Stimulated activated CD4-positive, alpha-beta T cell treated with anti-CD3 and anti-CD28 coated beads, Interleukin-4, amount 100 ng/mL, for 4 hours (primary cell): ENCODE measurements around the gene ENKUR.

Source experiments
- DNase-seq, 2 experiments: peaks; one replicate each; pipeline ENCODE4 v3.0.0-alpha.2; 2020

Gene ENKUR

GRCh38 chr10:25015828-25016375, at the start of gene ENKUR:
Gene ENKUR, minus strand, starts transcription at chr10:25016158. Its CDS starts 222 bp downstream, at chr10:25015936.
- peak; percentile 91 to 93 for DNase-seq

GRCh38 chr10:25064401-25064800, 48.4 kb upstream of the ENKUR start:
- no peak for DNase-seq

GRCh38 chr10:25063644-25064043, 47.7 kb upstream of the ENKUR start:
- DNase-seq: no peak

- no peak for DNase-seq
These were observed 47.2 kb upstream of the ENKUR start for GRCh38 chr10:25063157-25063556.

GRCh38 chr10:25061711-25062449, 45.9 kb upstream of the ENKUR start:
- no peak for DNase-seq

- no peak for DNase-seq
These were observed 45.2 kb upstream of the ENKUR start for GRCh38 chr10:25061125-25061524.

- DNase-seq: no peak
These were observed 44.0 kb upstream of the ENKUR start for GRCh38 chr10:25059990-25060389.

- DNase-seq: no peak
These were observed 41.9 kb upstream of the ENKUR start for GRCh38 chr10:25057886-25058285.

- no peak for DNase-seq
These were observed 40.8 kb upstream of the ENKUR start for GRCh38 chr10:25056726-25057125.

- DNase-seq: no peak
These were observed 36.1 kb upstream of the ENKUR start for GRCh38 chr10:25052012-25052411.

- no peak for DNase-seq
These were observed 34.4 kb upstream of the ENKUR start for GRCh38 chr10:25050402-25050801.

- DNase-seq: no peak
These were observed 34.0 kb upstream of the ENKUR start for GRCh38 chr10:25049966-25050365.

GRCh38 chr10:25048450-25048849, 32.5 kb upstream of the ENKUR start:
- no peak for DNase-seq

- no peak for DNase-seq
These were observed 31.8 kb upstream of the ENKUR start for GRCh38 chr10:25047591-25048301.

GRCh38 chr10:25047088-25047487, 31.1 kb upstream of the ENKUR start:
- no peak for DNase-seq

- no peak for DNase-seq
These were observed 30.7 kb upstream of the ENKUR start for GRCh38 chr10:25046641-25047040.

GRCh38 chr10:25039531-25039930, 23.6 kb upstream of the ENKUR start:
- DNase-seq: no peak

GRCh38 chr10:25038325-25038724, 22.4 kb upstream of the ENKUR start:
- DNase-seq: no peak

GRCh38 chr10:25036381-25036780, 20.4 kb upstream of the ENKUR start:
- no peak for DNase-seq

GRCh38 chr10:25029519-25029918, 13.6 kb upstream of the ENKUR start:
- no peak for DNase-seq

- DNase-seq: no peak
These were observed 12.8 kb upstream of the ENKUR start for GRCh38 chr10:25028711-25029110.

GRCh38 chr10:25026463-25026862, 10.5 kb upstream of the ENKUR start:
- DNase-seq: no peak

GRCh38 chr10:25024528-25024927, 8.6 kb upstream of the ENKUR start:
- DNase-seq: no peak

GRCh38 chr10:25023278-25023677, 7.3 kb upstream of the ENKUR start:
- DNase-seq: no peak
